Stimulated activated CD4-positive, alpha-beta T cell treated with anti-CD3 and anti-CD28 coated beads, TNF-alpha, amount 100 ng/mL, for 4 hours (primary cell): Measurements from ENCODE around the gene LSP1.

Experiments
- DNase-seq, 3 experiments: peaks; one replicate each; pipeline ENCODE4 v3.0.0-alpha.2; 2020; ENCODE audit warnings: low read depth in 3 of 3

Gene LSP1

DNA sequence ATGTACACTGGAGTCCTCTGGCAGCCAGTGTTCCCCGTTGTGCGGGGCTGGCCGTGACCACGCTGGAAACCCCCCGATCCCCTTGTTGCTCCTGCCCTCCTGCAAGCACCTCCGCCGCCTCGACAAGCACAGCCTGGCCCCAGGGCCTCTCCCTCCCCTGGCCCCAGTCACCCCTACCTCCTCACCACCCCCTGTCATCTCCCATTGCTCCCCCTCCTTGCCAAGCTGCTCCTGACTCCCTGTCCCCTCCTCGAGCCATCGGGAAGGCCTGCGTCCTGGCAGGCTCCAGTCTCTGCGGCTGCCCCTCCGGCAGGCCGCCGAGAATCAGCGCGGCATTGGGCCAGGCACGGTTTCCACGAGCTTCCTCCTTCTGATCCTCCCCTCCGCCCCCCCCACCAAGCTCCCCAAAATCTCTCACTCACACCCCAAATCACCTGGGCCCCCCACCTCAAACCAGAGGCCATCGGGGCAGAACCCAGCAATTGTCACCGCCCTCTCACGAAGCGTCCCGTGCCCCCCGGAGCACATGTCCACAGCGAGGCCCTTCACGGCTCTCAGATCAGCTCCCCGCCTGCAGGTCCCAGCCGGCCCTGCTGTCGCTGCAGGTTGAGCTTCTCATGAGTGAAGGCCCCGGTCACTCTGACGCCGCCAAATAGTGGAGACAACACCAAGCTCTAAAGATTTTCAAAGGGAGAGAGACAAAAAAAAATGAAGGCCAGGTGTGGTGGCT is 5.7 kb upstream of the LSP1 start:
- no peak for DNase-seq

DNA sequence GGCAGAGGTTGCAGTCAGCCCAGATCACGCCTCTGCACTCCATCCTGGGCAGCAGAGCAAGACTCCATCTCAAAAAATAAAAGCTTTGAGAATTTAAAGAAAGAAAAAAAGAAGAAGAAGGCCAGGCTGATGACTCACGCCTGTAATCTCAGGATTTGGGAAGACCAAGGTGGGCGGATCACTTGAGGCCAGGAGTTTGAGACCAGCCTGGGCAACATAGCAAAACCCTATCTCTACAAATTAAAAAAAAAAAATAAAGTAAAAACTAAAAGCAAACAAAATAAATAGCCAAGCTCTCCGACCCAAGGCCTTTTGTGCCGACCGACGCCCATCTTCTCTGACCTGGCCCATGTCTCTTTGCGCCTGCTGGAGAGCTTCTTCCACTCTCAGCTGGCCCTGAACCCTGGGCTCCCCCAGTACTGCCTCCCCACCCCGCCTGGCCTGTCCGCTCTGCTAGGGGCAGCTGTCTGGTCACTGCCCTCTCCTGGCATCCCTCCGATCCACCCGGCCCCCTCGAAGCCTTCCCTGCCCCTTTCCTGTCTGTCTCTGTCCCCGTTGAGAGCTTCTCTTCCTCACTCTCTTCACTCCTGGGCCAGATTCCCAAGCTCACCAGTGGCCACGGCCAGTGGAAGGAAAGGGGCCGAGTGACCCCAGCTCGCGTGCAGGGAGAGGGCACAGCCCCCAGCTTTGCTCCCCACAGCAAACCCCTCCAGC is 4.8 kb upstream of the LSP1 start:
- DNase-seq: no peak

DNA sequence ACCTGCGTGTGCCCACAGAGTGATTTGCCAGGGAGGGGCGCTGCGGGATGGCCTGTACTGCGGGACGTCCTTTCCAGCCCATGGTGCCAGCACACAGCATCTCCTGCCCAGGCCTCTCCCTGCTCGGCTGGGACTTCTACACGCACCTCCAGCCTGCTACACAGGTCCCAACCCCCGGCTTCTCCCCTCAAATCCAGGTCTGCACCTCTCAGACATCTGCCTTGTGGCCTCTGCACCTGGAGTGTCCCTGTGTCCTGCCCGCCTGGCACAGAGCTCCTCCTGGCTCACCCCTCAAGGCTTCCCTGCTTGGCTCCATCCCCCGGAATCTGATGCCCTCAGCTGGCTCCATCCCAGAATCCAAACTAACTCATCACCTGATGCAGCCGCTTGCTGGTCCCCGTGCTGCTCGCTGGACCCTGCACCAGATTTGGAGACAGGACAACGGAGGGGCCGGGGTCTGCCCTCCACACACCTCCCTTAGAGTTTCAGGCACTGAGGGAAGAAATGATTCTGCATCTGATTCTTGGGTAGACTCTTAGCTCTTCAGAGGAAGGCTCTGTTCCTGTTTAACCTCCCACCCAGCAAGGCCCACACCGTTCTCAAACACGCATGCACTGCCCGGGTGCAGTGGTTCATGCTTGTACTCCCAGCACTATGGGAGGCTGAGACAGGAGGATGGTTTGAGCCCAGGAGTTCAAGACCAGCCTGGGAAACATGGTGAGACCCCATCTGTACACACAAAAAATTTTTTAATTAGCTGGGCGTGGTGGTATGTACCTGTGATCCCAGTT is 4.0 kb upstream of the LSP1 start:
- no peak for DNase-seq

DNA sequence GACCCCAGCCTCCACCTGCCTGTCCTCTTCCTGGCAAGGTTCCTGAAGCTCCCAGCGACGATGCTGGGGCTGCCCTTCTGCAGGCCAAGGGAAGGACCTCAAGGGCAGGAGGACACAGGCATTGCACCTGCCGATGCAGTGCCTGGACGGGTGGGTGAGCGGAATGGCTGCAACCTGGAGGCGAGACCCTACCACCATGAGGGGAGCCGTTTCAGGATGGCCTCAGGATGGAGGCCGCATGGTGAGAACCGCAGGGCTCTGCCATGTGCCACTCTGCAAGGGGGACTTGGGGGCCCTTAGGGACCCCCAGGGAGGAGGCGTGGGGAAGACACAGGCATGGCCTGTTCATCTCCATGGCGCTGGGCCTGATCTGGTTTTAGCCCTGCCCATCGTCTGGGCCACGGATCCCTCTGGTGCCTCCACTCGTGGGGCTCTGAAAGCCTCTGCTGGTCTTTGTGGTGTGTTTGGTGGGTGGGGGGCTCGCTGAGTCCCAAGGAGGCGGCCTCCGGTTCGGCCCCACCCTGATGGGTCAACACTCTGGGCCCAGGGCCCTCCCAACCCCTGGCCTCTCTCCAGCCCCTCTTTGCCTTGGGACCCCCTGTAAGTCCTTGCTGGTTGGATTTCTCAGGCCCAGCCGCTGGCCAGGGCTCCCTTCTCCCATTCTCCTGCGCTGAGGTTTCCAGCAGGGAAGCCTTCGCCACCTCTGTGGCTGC is 1.3 kb upstream of the LSP1 start:
- DNase-seq: no peak

DNA sequence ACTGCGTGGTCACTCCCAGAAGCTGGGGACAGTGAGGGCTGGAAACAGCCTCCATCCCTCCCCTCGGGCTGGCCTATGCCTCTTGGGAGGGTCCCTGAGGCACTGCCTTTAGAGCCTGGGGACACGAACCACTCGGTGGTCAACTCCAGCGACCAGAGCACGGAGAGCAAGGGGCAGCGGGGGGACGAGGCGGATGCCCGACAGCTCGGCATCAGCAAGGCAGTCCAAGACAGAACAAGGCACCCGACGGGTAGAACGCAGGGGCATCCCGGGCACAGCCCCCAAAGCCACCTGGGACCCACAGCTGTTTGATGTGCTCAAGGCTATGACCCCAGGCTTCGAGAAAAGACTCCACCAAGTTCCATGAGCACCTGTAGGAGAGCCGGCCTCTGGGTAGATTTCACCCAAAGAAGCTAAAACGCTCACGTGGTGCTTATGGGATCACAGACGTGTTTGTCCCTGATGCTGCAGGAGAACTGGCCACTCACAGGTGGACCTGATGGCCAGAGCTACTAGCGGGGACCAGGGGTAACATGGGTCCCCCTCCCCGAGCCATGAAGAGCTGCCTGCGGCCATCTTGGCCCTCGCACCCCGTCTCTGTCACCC is 510 bp upstream of the LSP1 start:
- DNase-seq: no peak

DNA sequence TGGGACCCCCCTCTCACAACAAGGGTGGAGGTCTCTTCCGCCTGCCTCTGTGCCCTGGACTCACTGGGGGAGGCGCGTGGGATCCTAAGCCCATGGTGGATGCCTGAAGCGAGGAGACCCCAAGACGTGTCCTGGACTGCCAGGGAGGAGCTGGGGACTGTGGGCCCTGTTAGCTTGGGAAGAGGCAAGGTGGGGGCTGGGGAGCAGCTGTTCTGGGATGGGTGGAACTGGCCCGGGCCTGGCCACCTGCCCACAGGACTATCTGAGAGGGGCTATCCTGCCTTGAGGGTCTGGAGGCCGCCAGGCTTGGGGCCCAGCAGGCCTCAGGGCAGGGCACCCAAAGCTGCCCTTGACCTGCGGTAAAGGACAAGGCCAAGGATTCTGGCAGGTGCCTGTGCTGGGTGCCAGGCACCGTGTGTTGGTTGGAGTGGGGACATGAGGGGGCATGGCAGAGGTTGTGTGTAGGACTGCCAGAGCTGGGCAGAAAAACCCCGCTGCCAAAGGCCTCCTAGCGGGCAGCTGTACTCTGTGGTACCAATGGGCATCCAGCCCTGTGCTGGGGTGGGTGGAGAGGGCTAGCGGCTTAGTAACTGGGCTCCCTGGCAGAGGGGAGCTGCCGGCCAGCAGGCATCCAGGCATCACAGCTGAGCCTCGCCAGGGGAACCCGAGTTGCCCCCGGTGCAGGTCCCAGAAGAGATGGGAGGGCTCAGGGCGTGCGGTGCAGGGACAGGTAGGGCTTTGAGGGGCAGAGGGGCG is 670 bp downstream of the LSP1 start:
- no peak for DNase-seq

DNA sequence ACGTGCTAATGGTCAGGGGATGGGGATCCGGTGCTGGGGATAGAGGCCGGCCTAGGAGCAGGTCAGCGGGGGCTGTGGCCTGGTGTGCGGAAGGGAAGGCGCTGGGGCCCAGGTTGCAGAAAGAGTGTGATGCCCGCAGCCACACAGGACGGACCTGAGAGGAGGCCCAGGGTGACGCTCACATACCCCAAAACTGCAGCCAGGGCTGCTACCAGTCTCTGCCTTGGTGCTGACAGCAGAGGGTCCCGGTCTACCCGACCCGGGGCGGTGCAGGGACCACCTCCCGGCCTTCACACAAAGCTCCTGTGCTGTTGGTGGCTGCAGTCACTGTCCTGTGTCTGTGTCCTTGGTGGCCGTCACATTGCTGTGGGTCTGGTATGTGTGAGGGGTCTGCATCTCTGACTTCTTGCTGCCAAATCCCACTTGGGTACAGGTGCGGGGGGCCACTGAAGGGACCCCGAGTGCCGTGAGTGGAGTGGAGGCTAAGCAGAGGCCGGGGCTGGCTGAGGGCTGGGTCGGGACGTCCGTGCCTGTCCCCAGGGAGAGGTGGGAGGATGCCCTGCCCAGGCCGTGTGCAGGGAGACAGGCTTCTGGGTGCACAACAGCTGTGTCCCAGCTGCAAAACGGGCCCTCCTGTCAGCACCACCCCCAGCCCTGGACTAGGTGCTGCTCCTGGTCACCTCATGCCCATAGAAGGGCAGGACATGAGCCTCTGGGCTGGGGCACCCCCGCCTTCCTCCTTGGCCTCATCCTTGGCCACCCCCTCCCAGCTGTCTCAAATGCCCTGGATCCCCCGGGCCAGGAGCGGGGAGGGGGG is 1.5 kb downstream of the LSP1 start:
- DNase-seq: no peak

DNA sequence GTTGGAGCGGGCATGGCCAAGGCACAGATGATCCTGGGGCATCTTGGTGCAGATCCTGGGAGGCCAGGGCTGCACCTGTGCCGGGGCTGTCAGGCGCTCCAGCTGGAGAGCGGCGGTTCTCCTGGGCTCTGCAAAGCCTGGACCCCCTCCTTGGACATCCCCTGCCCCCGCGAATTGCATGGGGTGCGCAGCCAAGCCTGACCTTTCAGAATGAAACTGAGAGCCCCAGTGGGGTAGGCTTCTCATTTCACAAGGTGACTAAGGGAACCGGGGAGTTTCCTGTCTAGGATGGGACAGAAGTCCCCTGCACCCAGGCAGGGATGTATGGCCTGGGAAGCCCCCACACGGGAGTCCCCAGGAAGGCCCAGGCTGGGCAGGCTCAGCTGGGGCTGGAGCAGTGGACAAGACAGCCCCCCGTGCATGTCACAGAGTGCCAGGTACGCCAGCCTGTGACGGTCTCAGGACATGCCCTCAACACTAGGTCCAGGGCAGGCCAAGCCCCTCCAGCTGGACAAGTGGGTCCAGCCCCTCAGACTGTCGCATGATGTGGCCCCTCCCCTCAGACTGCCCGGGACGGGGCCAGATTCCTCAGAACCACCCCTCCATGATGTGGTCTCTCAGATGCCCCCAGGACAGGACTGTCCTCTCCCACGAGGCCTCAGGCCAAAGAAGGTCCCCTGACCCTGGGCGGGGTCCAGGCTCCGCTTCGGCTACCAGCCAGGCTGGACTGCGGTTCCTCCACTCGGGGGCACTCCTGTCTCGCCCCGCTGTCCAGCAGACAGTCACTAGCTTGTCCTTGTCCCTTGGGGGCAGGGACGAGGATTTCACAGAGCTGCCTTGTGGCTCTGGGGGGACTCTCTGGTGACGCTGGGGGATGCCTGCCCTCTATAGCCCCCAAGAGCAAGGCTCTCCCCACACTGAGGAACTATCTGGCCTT is 2.3 kb downstream of the LSP1 start:
- no peak for DNase-seq

DNA sequence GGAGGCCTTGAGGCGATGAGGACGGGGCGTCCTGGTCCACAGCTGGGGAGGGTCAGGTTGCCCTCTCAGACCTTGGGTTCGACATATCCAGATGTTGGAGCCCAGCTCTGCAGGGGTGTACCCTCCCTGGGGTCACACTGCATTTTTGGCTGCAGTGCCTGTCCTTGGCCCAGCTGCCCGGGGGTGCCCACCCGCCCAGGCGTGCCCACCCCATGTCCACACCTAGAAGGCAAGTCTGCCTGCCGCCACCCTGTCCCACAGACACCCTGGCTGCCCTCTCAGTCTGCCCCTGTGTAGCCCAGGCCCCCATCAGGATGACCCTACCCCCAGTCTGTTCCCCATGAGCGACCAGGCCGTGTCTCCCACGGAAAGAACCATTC is 3.0 kb downstream of the LSP1 start:
- DNase-seq: no peak

DNA sequence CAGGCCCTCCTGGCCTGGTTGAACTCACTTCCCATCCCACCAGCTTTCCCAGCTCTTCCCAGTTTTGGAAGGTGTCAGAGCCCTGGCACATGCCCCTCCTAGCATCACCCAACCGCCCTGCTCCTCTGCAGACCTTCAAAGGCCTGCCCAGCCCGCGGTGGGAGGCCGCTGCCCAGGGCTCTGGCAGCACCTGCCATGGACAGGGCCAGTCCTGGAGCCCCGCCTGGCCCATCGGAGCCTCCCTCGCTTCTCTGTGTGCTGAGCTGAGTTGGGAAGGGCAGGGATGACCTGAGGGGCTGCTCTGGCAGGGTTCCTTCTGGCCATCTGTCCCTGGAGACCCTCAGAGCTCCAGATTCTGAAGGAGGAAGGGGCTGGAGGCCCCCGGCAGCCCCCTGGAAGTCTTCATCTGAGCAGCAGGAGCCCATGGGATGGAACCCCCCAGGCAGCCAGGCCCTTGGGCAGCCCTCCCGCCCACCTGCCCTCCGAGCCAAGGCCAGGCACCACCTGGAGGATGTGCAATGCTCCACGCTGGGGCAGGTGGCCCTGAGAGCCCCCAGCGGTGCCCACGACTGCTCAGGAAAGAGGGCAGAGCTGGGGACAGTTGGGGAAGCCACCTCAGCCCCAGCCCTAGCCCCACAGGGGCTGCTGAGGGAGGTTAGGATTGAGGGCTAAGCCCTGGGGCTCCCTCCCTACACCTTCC is 3.6 kb downstream of the LSP1 start:
- DNase-seq: no peak

DNA sequence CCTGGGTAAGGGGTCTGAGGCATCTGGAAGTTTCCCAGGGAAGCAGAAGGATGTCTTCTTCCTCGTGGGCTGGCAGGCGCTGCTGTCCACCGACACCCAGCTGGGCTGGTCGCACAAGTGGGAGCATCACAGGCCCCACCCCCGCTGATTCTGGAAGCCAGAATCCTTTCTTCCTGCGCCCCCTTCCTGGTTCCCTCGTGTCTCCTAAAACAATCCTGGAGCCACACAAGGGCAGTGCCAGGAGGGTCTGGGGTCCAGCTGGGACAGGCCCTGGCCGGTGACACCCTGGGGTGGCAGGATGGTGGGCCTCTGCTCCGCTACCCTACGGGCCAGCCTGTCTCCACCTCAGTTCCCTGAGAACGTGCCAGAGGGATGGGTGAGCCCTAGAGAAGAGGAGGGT is 4.2 kb downstream of the LSP1 start:
- DNase-seq: no peak

DNA sequence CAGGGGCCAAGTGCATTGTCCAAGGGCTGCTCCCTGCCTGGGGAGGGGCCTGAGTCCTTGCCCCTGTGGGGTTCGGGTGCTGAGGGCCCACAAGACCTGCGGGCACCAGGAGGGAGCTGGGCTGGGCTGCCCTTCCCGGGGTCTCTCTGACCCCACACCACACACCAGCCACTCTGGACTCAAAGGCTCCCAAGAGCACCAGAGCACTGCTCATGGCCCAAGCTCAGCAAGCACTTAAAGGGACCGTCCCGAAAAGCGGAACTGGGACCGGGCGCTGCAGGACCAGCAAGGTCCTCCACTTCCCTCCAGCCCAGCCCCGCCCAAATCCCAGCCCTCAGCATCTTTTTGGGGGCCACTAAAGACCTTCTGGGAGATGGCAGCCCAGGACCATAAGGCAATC is 5.3 kb downstream of the LSP1 start:
- DNase-seq: no peak

DNA sequence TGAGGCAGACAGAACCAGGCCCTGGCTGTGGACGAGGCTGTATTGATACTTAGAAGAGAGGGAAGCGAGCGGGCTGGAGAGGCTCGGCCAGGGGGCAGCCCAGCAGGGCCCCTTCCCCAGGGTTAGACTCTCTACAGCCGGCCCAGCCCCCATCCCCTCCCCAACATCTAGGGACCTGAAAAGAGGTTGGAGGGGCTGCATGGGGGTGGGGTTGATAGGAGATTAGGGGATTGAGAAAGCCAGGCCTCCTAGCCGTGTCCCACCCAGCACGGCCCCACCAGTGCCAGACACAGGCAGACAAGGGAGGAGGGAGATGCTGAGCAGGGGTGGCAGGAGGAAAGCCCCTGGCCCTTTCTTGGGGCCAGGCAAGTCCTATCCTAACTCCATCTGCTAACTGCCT is 5.7 kb downstream of the LSP1 start:
- DNase-seq: no peak

DNA sequence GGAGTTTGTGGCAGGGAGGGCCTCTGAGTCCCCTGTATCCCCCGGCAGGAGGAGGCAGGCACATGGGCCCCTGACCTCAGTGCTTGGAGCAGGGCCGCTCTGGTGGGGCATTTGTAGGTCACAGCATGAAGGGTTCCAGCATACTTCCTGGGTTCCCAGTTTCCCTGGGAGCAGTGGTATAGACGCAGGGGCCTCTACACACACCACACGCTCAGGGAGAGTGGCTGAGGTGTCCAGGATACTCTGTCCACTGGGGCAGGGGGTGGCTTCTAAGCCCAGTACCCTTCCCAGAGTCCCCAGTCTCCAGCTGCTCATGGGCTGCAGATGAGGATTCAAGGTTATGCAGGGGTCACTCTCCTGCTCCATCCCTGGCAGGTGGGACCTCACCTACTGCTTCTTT is 6.1 kb downstream of the LSP1 start:
- no peak for DNase-seq

DNA sequence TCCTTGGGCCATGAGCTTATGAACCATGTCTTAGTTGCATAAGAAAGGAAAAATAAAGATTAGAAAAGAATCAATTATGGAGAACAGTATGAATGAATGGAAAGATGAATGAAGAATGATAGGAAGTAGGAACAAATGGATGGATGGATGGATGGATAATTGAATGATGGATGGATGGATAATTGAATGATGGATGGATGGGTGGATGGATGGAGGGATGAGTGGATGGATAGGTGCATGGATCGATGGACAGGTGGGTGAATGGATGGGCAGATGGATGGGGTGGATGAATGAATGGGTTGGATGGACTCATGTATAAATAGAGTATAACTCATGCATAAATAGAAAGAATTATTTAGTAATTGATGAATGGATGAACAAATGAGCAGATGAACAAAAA is 7.2 kb downstream of the LSP1 start:
- no peak for DNase-seq

DNA sequence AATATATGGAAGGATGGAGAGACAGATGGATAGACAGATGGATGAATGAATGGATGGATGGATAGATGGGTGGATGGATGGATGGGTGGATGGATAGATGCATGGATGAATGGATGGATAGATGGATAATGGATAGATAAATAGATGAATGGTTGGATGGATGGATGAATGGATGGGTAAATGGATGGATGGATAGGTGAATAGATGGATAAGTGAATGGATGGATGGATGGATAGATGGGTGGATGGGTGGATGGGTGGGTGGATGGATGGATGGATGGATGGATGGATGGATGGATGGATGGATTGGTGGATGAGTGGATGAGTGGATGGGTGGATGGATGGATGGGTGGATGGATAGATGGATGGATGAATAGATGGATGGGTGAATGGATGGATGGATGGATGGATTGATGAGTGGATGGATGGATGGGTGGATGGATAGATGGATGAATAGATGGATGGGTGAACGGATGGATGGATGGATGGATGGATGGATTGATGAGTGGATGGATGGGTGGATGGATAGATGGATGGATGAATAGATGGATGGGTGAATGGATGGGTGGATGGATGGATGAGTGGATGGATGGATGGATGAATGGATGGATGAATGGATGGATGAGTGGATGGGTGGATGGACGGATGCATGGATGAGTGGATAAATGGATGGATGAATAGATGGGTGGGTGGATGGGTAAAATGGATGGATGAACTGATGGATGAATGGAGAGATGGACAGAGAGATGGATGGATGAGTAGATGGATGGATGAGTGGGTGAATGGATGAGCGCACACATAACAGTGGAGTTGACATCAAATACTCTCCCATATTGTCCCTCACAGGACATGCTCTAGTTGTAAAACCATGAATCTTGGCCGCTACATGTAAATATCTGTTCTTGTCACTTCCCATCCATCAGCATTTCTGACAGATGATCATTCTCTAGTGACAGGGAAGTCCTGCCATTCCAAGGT is 8.8 kb downstream of the LSP1 start:
- no peak for DNase-seq
